H9 (cell line): Measurements from ENCODE around the gene AGPAT2. TPM values are rescaled to one million over a fixed set of nuclear protein-coding genes. Genes with fewer than 3 reads are reported as not detected.

Experiments used
- DNase-seq: peaks from one replicate; pipeline ENCODE4 v3.0.0-alpha.2; 2017
- H2AFZ ChIP-seq: one replicate; pipeline ENCODE4 v1.6.1; 2013; ENCODE audit warnings: mild to moderate bottlenecking, low read length, control low read depth, moderate library complexity
- H2AK5ac ChIP-seq: 2 replicates; pipeline ENCODE4 v1.6.1; 2013; ENCODE audit warnings: low read length, control low read depth, mixed read lengths; ENCODE audit not compliant: insufficient read length
- H2BK120ac ChIP-seq: one replicate; pipeline ENCODE4 v1.6.1; 2013; ENCODE audit warnings: low read depth, mild to moderate bottlenecking, low read length, control low read depth, inconsistent platforms; ENCODE audit not compliant: poor library complexity, severe bottlenecking
- H2BK12ac ChIP-seq: 2 replicates; pipeline ENCODE4 v1.6.1; 2013; ENCODE audit warnings: low read length, control low read depth, mixed read lengths, low read depth; ENCODE audit not compliant: insufficient read length
- H2BK15ac ChIP-seq: 2 replicates; pipeline ENCODE4 v1.6.1; 2013; ENCODE audit warnings: low read depth, low read length, control low read depth
- H2BK20ac ChIP-seq: one replicate; pipeline ENCODE4 v1.6.1; 2013; ENCODE audit warnings: low read depth, mild to moderate bottlenecking, low read length, control low read depth, inconsistent platforms; ENCODE audit not compliant: poor library complexity, severe bottlenecking
- H2BK5ac ChIP-seq: 2 replicates; pipeline ENCODE4 v1.6.1; 2013; ENCODE audit warnings: low read length, control low read depth, mixed read lengths; ENCODE audit not compliant: insufficient read length
- H3K14ac ChIP-seq: 2 replicates; pipeline ENCODE4 v1.6.1; 2013; ENCODE audit warnings: low read length, control low read depth; ENCODE audit not compliant: insufficient read depth
- H3K18ac ChIP-seq: 2 replicates; pipeline ENCODE4 v1.6.1; 2013; ENCODE audit warnings: low read depth, mild to moderate bottlenecking, mixed read lengths, low read length, control low read depth; ENCODE audit not compliant: insufficient read length
- H3K23ac ChIP-seq: 2 replicates; pipeline ENCODE4 v1.6.1; 2013; ENCODE audit warnings: low read length, control low read depth, mixed read lengths, low read depth; ENCODE audit not compliant: insufficient read length
- H3K23me2 ChIP-seq: 2 replicates; pipeline ENCODE4 v1.6.1; 2013; ENCODE audit warnings: low read depth, mild to moderate bottlenecking, mixed read lengths, low read length, control low read depth; ENCODE audit not compliant: insufficient read length, poor library complexity, severe bottlenecking
- H3K27ac ChIP-seq: 2 replicates; pipeline ENCODE4 v1.5.1; 2013; ENCODE audit warnings: low read length, control low read depth, mixed read lengths, low read depth; ENCODE audit not compliant: insufficient read length
- H3K27me3 ChIP-seq: 2 replicates; pipeline ENCODE4 v1.6.1; 2013; ENCODE audit warnings: low read length, control low read depth, inconsistent platforms; ENCODE audit not compliant: insufficient read depth
- H3K4ac ChIP-seq: 2 replicates; pipeline ENCODE4 v1.6.1; 2013; ENCODE audit warnings: low read depth, mild to moderate bottlenecking, control low read depth, inconsistent platforms, low read length, moderate library complexity
- H3K4me1 ChIP-seq: 2 replicates; pipeline ENCODE4 v1.6.1; 2013; ENCODE audit warnings: low read length, control low read depth, inconsistent platforms; ENCODE audit not compliant: insufficient read depth
- H3K4me2 ChIP-seq: 2 replicates; pipeline ENCODE4 v1.6.1; 2013; ENCODE audit warnings: low read length, control low read depth, mixed read lengths; ENCODE audit not compliant: insufficient read length, insufficient read depth
- H3K56ac ChIP-seq: 2 replicates; pipeline ENCODE4 v1.6.1; 2013; ENCODE audit warnings: low read depth, mild to moderate bottlenecking, mixed read lengths, low read length, control low read depth; ENCODE audit not compliant: insufficient read length
- H3K79me1 ChIP-seq: 2 replicates; pipeline ENCODE4 v1.6.1; 2013; ENCODE audit warnings: low read depth, mild to moderate bottlenecking, moderate library complexity, low read length, control low read depth, inconsistent platforms; ENCODE audit not compliant: insufficient read depth, poor library complexity, severe bottlenecking
- H3K79me2 ChIP-seq: 2 replicates; pipeline ENCODE4 v1.6.1; 2013; ENCODE audit warnings: low read length, control low read depth, inconsistent platforms; ENCODE audit not compliant: insufficient read depth
- H3K9ac ChIP-seq: 2 replicates; pipeline ENCODE4 v1.6.1; 2013; ENCODE audit warnings: low read length, control low read depth, mixed read lengths; ENCODE audit not compliant: insufficient read length; ENCODE audit errors: extremely low read depth
- H3K9me3 ChIP-seq: one replicate; pipeline ENCODE4 v1.6.1; 2013; ENCODE audit warnings: low read depth, low read length, inconsistent platforms; ENCODE audit not compliant: control insufficient read depth
- H3T11ph ChIP-seq: one replicate; pipeline ENCODE4 v1.6.1; 2013; ENCODE audit warnings: mild to moderate bottlenecking, low read length, control low read depth, inconsistent platforms
- H4K20me1 ChIP-seq: one replicate; pipeline ENCODE4 v1.6.1; 2013; ENCODE audit not compliant: control insufficient read depth, insufficient read length, insufficient read depth
- H4K5ac ChIP-seq: 2 replicates; pipeline ENCODE4 v1.6.1; 2013; ENCODE audit warnings: low read depth, mild to moderate bottlenecking, mixed read lengths, low read length, control low read depth; ENCODE audit not compliant: insufficient read length
- H4K8ac ChIP-seq: replicated peaks from 2 replicates; pipeline ENCODE4 v1.6.1; 2013; ENCODE audit warnings: low read length, control low read depth, mixed read lengths, low read depth; ENCODE audit not compliant: insufficient read length
- H4K91ac ChIP-seq: 2 replicates; pipeline ENCODE4 v1.6.1; 2013; ENCODE audit warnings: low read depth, mild to moderate bottlenecking, moderate library complexity, mixed read lengths, low read length, control low read depth; ENCODE audit not compliant: insufficient read length
- H3K27ac Mint-ChIP-seq, 3 experiments: 2 replicates in 2 of 3; 3 replicates in 1 of 3; pipeline ENCODE4 v1.8.0; 2020 to 2021; ENCODE audit warnings: mixed read lengths in 3 of 3, mild to moderate bottlenecking in 1 of 3, moderate library complexity in 1 of 3
- H3K27me3 Mint-ChIP-seq: 2 replicates; pipeline ENCODE4 v1.8.0; 2021; ENCODE audit warnings: low read depth, mild to moderate bottlenecking, moderate library complexity, mixed read lengths
- H3K36me3 Mint-ChIP-seq, 3 experiments: 2 replicates in 2 of 3; 3 replicates in 1 of 3; pipeline ENCODE4 v1.8.0; 2020 to 2021; ENCODE audit warnings: low read depth in 3 of 3, mixed read lengths in 3 of 3; ENCODE audit not compliant: insufficient read depth in 1 of 3
- H3K4me1 Mint-ChIP-seq, 2 experiments: 2 replicates each; pipeline ENCODE4 v1.8.0; 2020; ENCODE audit warnings: mixed read lengths in 2 of 2
- H3K4me3 Mint-ChIP-seq, 2 experiments: 2 replicates in 1 of 2; 3 replicates in 1 of 2; pipeline ENCODE4 v1.8.0; 2020 to 2021; ENCODE audit warnings: mild to moderate bottlenecking in 2 of 2, mixed read lengths in 2 of 2, moderate library complexity in 1 of 2
- H3K9me3 Mint-ChIP-seq, 2 experiments: 2 replicates in 1 of 2; 3 replicates in 1 of 2; pipeline ENCODE4 v1.8.0; 2020; ENCODE audit warnings: mild to moderate bottlenecking in 2 of 2, mixed read lengths in 2 of 2, moderate library complexity in 1 of 2
- CTCF ChIP-seq: fragments of 200-600 bp; sonication (generic); conservative IDR thresholded peaks from 3 replicates; pipeline ENCODE4 v1.8.0; 2021; ENCODE audit warnings: antibody characterized with exemption, mild to moderate bottlenecking
- WGBS: extraction: QIAGEN DNeasy Blood & Tissue Kit; methylation state at CpG from one replicate; pipeline ENCODE4 v1.1.7; 2013; ENCODE audit warnings: missing lambda C conversion rate, low lambda C conversion rate, mixed read lengths; ENCODE audit not compliant: insufficient read length; ENCODE audit errors: extremely low coverage; 5-methylcytosine and 5-hydroxymethylcytosine counted together
- total RNA-seq: library from RNA; stranded (reverse); gene quantifications from 2 replicates; pipeline ENCODE4 v1.2.1, GENCODE V29; 2021

The AGPAT2 gene
- total RNA-seq, 1 experiment from 2014 or later: 29.7 TPM

DNA sequence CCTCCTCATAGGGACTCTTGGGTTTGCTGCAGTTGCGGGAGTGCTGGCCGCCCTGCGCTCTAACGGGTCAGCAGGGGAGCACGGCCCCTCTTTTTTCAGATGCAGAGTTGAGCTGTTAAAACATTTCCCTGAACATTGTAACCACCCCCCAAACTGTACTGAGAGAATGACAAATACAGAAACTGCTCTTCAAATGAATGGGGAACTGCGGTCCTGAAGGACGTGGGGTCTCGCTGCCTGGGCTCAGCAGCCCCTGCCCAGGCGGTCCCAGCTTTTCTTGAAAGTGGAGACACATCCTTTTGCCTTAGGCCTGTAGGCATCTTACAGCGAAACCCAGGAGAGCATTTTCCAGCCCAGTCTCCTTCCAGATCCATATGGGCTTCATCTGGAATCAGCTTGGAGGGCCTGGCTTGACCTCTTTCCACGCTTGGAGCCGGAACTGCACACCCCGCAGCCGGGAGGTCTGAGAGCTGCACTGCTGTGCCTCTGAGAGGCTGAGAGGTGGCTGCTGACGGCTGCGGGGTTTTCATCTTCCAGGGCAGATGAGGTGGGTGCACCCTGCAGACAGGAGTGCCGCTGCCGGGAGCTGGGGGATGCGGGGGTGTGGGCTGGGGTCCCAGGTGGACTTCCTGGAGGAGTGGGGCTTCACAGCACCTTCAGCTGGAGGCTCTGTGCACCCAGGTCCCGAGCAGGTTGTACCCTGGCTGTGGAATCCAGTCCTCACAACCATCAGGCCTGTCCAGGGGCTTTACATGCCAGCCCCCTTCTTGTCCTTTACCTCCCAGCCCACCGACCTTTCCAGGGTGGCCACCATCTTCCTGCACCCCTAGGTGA is 1.2 kb upstream of the AGPAT2 start:
- no peak overlapping the region for H2AK5ac ChIP-seq
- H2AFZ ChIP-seq: no peak overlapping the region
- no peak overlapping the region; a peak in 1 of 7 replicates for H3K27ac Mint-ChIP-seq
- H2BK5ac ChIP-seq: no peak overlapping the region
- H3T11ph ChIP-seq: no peak overlapping the region
- no peaks in the 10 kb centered on the region for H3K27me3 ChIP-seq
- H2BK12ac ChIP-seq: no peak overlapping the region
- no peaks in the 10 kb centered on the region for H3K9me3 Mint-ChIP-seq
- no peaks in the 10 kb centered on the region for H4K20me1 ChIP-seq
- no peak overlapping the region for H4K5ac ChIP-seq
- peak overlapping the region; percentile 19 for H3K4me2 ChIP-seq
- H3K14ac ChIP-seq: no peak overlapping the region
- H3K23me2 ChIP-seq: peaks cover 9% of the 10 kb centered on the region
- no peak overlapping the region for H2BK120ac ChIP-seq
- no peak overlapping the region for H2BK15ac ChIP-seq
- H4K91ac ChIP-seq: no peak overlapping the region
- no peaks in the 10 kb centered on the region for H3K4me1 ChIP-seq
- H3K23ac ChIP-seq: no peak overlapping the region
- no peak overlapping the region for H4K8ac ChIP-seq
- no peak overlapping the region for H3K27ac ChIP-seq
- peak overlapping the region; percentile 70 for H3K4me3 Mint-ChIP-seq
- no peaks in the 10 kb centered on the region; the same call in 1 of the 2 replicates for H3K79me2 ChIP-seq
- no peaks in the 10 kb centered on the region for H3K9me3 ChIP-seq
- H3K9ac ChIP-seq: no peak overlapping the region
- WGBS: no CpG with 5 or more reads among the region's 21 CpGs
- peaks cover 4 to 29% of the 10 kb centered on the region in 2 experiments for H3K4me1 Mint-ChIP-seq
- H3K36me3 Mint-ChIP-seq: no peaks in the 10 kb centered on the region
- H3K56ac ChIP-seq: no peak overlapping the region
- no peak overlapping the region for H3K4ac ChIP-seq
- H2BK20ac ChIP-seq: no peak overlapping the region
- H3K79me1 ChIP-seq: peaks cover 4% of the 10 kb centered on the region
- H3K27me3 Mint-ChIP-seq: peaks cover 19% of the 10 kb centered on the region
- no peak overlapping the region for H3K18ac ChIP-seq
- no peak for DNase-seq
- TF ChIP-seq CTCF: no peak
